Cerebellar cortex (tissue), 1 donor: ENCODE data around the gene USP24.
A peak's percentile ranks its signal among the peaks of the same experiment; 100 is the strongest.

Experiments
- DNase-seq: peaks from one replicate; pipeline ENCODE4 v3.0.0-alpha.2; 2015; ENCODE audit warnings: low spot score

USP24 gene

DNA sequence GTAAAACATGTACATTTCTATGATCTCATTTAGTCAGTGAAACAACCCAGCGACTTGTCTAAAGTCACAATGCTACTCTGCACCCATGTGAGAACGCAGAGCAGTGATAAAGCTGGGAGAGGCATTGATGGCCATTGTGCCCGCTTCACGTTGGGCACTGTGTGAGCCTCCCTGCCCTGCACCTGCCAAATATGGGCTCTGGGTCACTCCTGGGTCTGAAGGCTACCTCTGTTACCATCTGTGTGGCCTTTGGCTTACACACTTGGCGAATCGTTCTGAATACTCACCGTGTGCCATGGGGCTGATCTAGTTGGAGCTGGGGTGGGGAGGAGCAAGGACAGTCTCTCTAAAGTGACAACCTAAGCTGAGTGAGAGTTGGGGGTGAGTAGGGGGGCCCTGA, 145.9 kb downstream of the USP24 start:
- no peak for DNase-seq

DNA sequence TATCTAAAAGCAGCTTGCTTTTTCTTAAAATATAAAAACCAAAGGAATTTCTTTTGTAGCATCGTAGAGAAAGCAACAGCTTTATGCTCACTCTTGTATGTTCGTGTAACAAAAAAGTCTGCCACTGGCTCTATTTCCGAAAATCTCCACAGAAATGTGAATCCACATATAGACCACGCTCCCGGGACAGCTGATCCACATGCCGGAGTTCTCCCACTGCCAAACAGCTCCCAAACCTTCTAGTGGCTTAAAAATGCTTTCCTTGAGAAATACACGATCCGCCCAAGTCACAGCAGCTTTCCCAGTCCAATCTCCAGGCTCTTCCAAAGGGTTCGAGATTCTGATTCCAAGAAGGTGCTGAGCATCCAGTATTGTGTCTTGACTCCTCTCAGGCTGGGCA, 146.5 kb downstream of the USP24 start:
- no peak for DNase-seq

DNA sequence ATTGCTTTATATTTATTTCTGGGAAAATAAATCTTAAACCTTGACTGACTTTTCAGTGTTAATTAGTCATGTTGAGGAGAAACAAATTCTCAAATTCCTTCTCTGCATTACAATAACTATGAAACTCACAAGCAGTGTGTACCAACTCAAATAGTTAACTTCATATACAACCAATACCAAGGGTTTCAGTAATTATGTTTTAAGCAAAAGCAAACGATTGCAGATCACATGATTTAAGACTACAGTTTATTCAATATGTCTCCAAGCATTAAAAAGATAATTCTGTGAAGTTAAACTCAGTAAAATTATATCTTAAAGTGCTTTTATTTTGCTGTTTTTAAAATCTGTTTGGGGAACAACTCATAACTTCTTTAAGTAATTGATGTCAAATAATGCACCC, 147.2 kb downstream of the USP24 start:
- DNase-seq: no peak

DNA sequence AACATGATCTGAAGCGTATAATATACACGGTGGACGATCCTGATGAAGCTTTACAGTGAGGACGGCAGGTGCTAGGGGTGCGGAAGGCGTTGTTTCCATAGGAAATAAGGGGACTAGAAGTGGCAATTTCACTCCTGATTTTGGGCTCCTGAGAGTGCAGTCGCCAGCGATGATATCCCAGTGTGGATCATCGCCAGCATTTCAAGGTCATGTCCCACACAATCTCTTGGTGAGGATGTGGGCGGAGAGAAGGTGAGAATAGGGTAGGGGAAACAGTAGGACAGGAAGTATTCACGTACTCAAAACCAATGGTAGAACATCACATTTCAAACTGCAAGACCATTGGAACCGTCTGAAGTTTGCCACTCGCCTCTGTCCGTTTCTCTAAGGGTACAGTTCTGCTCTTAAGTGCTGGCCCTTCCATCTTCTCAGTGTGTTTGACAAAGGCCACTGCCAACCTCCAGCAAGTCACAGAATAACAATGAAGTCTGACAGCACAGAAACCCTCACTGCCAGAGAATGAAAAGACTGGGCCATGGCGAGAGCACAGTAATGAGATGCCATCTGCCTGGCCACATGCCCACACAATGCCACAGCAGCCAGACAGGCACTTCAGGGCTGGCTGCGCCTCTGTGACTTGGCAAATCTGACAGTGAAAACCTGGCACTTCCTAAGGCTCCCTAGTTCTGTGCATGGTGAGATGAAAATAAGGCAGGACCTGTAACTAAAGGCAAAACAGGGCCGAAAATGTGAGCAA, 148.0 kb downstream of the USP24 start:
- peak; percentile 95 for DNase-seq

DNA sequence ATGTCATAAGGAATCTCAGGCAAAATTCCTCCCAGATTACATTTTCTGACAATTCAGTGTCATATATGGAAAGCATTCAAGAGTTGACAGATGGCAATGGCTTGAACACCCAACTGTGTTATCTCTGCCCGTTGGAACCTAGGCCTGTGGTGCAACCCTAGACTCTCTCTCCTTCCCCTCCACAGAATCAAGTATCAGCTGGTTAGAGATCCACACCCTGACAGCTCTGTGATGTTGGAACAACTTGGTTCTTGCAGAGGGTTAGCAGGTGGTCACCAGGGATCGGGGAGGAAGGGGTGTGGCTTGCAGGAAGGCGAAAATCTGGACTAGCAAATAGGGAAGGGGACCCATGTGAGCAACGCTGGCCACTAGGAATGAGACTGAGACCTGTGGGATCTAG, 149.5 kb downstream of the USP24 start:
- DNase-seq: peak; percentile 76

DNA sequence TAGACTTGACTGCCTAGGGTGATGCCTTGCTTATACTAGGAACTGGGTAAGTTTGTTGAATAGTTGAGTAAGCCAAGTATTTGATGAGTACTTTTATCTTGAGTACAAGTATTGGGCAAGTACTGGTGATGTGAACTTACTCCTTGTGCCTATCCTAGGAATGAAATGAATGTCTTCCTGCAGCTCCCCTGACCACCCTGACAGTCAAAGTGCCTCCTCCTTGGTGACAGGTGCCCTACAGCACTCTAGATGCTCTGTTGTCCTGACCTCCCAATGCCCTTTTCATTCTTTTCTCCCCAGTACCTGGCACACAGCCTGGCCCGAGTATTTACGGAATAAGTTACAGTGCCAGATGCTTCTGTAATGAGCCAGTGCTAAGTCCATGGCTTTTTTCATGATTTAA, 150.3 kb downstream of the USP24 start:
- no peak for DNase-seq

DNA sequence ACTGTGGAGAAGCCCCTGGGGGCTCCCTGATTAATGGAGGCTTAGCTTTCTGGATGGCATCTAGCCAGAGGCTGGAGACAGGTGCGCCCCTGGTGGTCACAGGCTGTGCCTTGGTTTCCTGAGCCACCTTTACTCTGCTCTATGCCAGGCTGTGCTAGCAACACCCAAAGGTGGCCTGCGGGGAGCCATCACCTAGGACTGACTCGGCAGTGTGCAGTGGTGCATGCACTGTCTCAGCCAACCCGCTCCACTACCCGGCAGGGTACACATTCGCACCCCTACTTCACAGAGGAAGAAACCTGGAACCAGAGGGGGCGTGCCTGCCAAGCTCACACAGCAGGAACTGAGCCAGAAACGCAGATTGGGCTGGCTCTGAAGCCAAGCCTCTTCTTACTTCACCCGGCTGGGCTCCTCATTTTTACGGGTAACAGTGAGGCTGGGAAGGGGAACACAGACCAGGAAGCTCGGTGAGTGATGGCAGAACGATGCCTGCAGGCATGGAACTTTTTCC, 151.0 kb downstream of the USP24 start:
- DNase-seq: peak; percentile 85

DNA sequence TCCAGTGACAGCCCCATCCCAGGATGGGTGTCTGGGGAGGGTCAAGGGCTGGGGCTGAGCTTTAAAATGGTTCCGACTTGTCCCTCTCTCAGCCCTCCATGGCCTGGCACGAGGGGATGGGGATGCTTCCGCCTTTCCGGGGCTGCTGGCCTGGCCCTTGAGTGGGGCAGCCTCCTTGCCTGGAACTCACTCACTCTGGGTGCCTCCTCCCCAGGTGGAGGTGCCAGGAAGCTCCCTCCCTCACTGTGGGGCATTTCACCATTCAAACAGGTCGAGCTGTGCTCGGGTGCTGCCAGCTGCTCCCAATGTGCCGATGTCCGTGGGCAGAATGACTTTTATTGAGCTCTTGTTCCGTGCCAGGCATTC, 151.6 kb downstream of the USP24 start:
- DNase-seq: no peak

DNA sequence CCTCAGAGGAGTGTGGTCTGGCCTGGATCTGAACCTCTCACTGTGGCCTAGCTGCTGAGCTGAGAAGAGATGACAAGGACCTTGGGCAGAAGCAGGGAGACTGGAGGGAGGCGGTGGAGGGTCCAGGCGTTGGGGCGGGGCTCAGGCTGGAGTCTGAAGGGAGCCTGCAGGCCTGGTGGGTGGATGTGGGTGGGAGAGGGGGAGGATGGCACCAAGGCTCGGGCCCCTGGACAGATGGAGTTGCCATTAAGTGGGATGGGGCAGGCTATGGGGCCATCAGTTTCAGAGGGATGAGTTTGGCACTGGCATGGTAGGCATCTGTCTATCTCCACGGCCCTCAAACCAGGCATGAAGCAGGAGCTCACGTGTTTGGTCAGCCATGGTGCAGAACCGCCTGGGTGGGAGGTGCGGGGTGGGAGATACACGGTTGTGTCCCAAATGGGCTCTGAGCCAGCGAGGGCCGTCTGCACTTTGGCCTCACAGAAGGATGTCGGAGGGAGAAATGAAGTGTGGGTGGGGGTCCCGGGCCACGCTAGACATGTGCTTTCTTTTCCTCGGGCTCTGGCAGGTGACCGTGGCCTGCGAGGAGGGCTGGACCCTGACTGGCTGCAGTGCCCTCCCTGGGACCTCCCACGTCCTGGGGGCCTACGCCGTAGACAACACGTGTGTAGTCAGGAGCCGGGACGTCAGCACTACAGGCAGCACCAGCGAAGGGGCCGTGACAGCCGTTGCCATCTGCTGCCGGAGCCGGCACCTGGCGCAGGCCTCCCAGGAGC, 152.2 kb downstream of the USP24 start:
- no peak for DNase-seq

DNA sequence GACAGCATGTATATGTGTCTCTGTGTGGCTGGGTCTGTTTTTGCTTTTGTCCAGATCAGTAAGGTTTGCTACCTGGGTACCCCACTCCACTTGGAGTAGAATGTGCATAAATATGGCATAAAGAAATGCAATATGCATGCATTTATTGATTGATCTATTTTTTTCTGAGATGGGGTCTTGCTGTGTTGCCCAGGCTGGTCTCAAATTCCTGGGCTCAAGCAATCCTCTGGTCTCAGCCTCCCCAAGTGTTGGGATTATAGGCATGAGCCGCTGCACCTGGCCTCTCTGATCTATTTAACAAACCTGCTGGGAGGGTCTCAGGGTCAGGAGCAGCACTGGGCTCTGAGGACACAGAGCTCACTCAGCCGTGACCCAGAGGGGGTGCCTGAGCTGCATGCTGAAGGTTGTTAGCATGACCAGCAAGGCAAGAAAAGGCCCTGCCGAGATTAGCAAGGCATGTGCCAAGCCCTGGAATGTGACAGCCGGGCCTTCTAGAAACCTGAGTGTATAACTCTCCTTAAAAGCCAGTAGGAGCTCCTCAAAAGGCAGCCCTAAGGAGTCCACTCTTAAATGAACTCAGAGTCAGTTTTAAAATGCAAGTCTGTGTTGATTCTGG, 153.3 kb downstream of the USP24 start:
- no peak for DNase-seq

DNA sequence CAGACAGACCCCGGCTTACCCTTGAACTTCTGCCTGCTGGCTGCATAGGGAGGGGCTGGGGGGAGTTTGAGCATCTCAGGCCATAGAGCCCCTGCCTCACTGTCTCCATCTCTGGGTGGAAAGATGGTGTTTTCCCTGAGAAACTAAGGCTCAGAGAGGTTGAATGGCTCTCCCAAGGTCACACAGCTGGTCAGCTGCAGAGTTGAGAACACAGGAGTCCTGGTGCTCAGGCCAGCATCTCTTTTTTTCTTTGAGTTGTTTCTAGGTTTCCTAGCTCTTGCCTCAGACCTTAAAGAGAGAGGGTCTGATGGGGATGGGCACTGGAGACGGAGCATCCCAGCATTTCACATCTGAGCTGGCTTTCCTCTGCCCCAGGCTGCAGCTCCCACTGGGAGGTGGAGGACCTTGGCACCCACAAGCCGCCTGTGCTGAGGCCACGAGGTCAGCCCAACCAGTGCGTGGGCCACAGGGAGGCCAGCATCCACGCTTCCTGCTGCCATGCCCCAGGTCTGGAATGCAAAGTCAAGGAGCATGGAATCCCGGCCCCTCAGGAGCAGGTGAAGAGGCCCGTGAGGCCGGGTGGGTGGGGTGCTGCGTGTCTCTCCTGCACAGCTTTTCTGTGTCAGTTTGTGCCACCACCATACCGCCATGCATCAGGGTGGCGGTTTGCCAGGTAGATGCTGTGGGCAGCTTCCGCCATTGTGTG, 154.0 kb downstream of the USP24 start:
- DNase-seq: no peak

DNA sequence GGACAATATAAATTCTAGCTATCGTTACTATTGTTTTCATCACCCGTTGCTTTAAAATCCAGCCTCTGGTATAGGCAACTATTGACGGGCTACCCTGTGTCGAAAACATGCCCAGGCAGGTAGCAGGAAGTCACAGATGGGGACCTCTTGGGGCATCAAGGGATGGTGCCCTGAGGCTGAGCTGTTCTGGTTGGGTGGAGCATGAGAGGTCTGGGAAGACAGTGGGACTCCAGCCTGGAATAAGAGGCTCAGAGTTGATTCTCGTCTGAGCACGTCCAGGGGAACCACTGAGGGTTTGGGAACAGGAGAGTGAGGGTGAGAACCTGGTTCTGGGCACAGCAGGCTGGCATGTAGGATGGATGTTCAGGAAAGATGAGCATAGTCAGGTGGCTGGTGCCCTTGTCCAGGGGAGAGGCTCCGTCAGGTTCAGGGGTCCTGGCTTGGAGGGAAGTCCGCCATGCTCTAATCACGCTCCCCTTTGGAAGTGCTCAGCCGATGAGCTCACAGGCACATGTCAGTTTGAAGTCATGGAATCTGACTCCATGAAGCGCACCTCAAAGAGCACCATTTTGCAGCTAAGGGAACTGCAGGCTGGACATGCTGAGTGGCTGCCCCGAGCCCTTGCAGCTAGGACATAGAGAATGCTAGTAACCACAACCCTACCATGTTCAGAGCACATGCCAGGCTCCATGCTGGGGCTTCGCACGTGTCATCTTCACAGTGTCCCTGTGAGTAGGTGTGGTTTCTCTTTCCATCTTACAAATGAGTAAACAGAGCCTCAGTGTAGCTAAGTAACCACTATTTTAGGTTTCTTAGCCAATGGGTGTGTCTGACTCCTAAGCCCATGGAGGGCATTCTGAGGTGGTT, 154.8 kb downstream of the USP24 start:
- no peak for DNase-seq

DNA sequence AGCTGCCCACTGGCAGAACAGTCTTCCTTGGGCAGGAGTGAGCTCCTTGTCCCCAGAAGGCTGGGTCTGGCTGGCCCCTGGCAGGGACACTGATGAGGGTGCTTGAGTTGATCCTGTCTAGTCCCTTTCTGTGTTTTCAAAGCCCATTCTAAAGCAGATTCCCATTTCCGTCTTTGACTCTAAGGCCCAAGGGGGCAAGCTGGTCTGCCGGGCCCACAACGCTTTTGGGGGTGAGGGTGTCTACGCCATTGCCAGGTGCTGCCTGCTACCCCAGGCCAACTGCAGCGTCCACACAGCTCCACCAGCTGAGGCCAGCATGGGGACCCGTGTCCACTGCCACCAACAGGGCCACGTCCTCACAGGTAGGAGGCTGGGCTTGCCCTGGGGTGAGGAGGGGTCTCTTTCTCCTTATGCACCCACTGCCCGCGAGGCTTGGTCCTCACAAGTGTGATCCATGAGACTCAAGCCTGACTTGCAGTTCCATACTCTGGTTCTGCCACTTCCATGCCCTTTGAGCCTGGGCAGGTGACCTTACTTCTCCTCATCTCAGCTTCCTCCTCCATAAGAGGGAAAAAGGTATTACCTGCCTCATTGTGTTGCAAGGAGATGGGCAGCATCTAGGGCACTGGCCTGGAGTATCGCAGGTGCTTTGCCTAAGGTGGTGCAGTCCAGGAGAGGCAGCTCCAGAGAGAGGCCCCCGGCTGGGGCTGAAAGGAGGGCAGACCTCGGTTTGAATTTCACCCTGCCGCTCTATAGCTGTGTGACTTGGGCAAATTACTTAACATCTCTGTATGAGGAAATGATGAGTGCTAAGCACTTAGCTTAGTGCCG, 155.6 kb downstream of the USP24 start:
- DNase-seq: no peak

DNA sequence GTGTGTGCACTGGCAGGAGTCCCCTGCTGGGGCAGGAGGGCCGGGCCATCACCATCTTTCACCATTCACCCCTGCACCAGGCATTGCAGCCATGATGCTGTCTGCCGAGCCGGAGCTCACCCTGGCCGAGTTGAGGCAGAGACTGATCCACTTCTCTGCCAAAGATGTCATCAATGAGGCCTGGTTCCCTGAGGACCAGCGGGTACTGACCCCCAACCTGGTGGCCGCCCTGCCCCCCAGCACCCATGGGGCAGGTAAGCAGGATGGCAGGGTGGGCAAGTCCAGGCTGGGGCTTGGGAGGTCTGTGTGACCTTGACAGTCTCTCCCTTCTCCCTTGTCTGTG, 157.2 kb downstream of the USP24 start:
- DNase-seq: no peak

DNA sequence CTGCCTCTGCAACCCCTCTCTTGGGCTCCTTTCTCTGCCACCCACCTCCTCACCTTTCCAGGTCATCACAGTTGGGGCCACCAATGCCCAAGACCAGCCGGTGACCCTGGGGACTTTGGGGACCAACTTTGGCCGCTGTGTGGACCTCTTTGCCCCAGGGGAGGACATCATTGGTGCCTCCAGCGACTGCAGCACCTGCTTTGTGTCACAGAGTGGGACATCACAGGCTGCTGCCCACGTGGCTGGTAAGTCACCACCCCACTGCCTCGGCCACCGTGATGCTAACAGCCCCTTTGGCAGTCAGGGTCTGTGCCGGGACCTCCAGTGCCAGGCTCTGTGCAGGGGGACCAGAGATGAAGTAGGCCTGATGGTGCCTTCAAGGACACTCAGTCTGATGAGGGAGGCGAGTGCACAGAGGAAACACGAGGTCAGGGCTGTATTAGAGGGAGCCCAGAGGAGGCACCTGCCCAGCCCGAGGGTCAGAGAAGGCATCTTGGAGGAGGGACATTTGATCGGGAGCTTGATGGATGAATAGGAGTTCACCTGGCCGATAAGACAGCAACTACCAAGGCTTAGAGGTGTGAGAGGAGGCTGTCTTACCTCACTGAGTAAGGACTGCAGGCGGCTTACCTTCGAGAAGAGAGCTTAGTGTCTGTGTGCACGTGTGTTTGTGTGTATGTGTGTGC, 157.8 kb downstream of the USP24 start:
- DNase-seq: no peak

DNA sequence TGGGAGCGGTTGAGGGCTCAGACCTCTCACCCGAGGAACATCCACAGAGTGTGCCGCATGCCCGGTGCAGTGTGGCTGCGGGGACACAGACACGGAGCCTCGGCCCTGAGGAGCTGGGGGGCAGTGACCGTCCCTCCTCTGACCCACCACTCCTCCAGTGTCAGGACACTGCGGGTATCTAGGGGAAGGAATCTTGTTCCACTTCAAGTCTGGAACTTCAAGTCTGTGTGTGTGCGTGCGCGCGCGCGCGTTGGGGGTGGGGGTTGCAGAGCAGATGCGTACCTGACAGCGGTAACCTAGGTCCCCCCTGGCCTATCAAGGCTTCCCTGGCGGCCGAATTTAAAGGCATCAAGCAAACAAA, 158.6 kb downstream of the USP24 start:
- DNase-seq: no peak

DNA sequence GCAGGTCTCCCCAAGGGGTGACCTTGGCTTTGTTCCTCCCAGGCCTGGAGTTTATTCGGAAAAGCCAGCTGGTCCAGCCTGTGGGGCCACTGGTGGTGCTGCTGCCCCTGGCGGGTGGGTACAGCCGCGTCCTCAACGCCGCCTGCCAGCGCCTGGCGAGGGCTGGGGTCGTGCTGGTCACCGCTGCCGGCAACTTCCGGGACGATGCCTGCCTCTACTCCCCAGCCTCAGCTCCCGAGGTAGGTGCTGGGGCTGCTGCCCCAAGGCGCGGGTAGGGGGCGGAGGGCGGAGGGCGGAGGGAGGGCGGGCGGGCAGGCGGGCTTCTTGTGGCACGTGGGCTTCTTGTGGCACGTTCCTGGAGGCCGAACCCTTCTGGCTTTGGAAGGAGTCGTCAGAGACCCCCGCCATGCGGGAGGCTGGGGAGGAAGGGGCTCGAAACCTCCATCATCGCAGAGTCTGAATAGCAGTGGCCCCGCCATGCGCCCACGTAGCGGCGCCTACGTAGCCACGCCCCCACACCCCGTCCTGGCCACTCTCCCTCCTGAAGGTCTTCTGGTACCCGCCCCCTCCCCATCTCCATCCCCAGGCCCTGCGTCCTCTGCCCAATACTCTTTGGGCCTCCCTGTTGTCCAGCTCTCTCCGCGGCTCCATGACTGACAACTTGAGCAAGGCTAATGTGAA, 159.1 kb downstream of the USP24 start:
- no peak for DNase-seq

DNA sequence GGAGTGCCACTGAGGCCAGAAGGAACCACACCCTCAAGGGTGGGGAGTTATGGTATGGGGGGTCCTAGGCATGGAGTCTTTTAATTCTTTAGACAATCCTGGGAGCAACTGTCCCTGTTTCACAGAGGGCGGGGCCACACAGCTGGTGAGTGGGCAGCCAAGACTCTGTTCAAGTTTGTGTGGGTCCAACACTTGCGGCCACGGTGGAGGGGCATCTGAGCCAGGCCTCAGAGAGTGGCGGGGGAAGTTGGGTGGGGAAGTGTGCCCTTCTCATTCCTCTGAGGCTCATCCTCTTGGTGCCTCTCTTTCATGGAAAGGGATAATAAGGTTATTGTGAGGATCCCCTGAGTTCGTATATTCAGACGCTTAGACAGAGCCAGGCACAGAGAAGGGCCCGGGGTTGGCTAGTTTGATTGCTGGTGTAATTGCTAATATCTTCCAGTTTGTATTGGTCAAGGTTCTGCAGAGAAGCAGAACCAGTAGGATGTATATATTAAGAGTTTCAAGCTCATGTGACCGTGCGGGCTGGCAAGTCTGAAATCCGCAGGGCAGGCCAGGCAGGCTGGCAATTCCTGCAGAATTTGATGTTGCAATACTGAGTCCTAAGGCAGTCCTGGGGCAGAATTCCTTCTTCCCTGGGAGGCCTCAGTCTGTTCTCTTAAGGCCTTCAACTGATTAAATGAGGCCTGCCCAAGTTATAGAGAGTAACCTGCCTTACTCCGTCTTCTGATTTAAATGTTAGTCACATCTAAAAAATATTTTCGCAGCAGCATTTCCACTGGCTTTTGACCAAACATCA, 159.9 kb downstream of the USP24 start:
- no peak for DNase-seq

DNA sequence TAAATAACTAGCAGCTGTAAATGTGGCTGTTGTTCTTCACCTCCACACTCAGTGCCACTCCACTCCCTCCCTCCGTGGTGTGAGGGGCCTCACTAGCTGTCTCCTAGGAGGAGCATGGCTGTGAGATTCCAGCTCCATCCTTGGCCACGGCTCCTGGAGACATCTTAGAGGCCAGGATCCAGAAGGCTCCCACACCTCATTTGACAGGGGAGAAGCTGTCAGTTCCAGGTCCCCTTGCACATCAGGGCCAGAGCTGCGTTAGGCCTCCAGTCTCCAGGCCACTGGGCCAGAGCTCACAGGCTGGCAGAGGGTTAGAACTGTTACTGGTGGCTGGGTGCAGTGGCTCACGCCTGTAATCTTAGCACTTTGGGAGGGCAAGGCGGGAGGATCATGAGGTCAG, 160.8 kb downstream of the USP24 start:
- DNase-seq: no peak
